Aorta (tissue), 5 donors: ENCODE results near the gene ZDHHC16. TPM values are rescaled to one million over a fixed set of nuclear protein-coding genes. Genes with fewer than 3 reads are reported as not detected.
"Not testable (repeated sequence)": the region's sequence is repeated elsewhere in the genome, so short reads cannot be mapped to it uniquely, and the experiment has no call there.

ENCODE experiments used
- ATAC-seq: fragments of 200-7000 bp; cut with Tn5 transposase; one replicate; pipeline ENCODE4 v1.9.1; 2022; ENCODE audit warnings: moderate library complexity; ENCODE audit not compliant: low FRiP score
- DNase-seq, 2 donors: peaks; one replicate each; pipeline ENCODE4 v3.0.0-alpha.2; 2020
- H3K27ac ChIP-seq, 2 donors: one replicate each; pipeline ENCODE4 v1.5.1; 2013; ENCODE audit warnings: low read length in 2 of 2, mild to moderate bottlenecking in 2 of 2, moderate library complexity in 2 of 2, control low read depth in 1 of 2, inconsistent platforms in 1 of 2, low read depth in 1 of 2
- H3K27me3 ChIP-seq, 2 donors: one replicate each; pipeline ENCODE4 v1.6.1; 2013; ENCODE audit warnings: control low read depth in 1 of 2, low read length in 1 of 2, mild to moderate bottlenecking in 1 of 2, moderate library complexity in 1 of 2; ENCODE audit not compliant: insufficient read depth in 2 of 2, control insufficient read depth in 1 of 2
- H3K36me3 ChIP-seq, 2 donors: one replicate each; pipeline ENCODE4 v1.6.1; 2013; ENCODE audit warnings: control low read depth in 1 of 2, low read length in 1 of 2, mild to moderate bottlenecking in 1 of 2; ENCODE audit not compliant: insufficient read depth in 2 of 2, control insufficient read depth in 1 of 2
- H3K4me1 ChIP-seq, 2 donors: one replicate each; pipeline ENCODE4 v1.6.1; 2013; ENCODE audit warnings: low read length in 2 of 2, control low read depth in 1 of 2, mild to moderate bottlenecking in 1 of 2, moderate library complexity in 1 of 2; ENCODE audit not compliant: insufficient read depth in 2 of 2, control insufficient read depth in 1 of 2
- H3K4me3 ChIP-seq, 2 donors: one replicate each; pipeline ENCODE4 v1.5.1; 2013; ENCODE audit warnings: low read length in 2 of 2, control low read depth in 1 of 2, mild to moderate bottlenecking in 1 of 2
- H3K9me3 ChIP-seq: one replicate; pipeline ENCODE4 v1.6.1; 2013; ENCODE audit warnings: mild to moderate bottlenecking, low read length; ENCODE audit not compliant: control insufficient read depth
- WGBS, 2 donors: extraction: QIAGEN DNeasy Blood & Tissue Kit; methylation state at CpG; one replicate each; pipeline ENCODE4 v1.1.7; 2013; 5-methylcytosine and 5-hydroxymethylcytosine counted together
- intact Hi-C, 2 donors: fragments of 100-400 bp; cut with DNase I; formaldehyde crosslinking; loops; one replicate each; pipeline versions ENCODE4 v1.14.2 to v1.15.0; 2022
- polyA plus RNA-seq, 2 donors: library from polyadenylated mRNA; stranded (reverse); fragments of 200-250 nt; gene quantifications; one replicate each; pipeline ENCODE4 v1.2.3, GENCODE V29; 2013
- total RNA-seq, 2 donors: library from RNA; stranded (reverse); fragmentation: NEBNext Ultra II Directional; extraction: Animal tissue kit (Norgen Biotek cat#: 25700); gene quantifications; one replicate each; pipeline ENCODE4 v1.2.1, GENCODE V29; 2021
- donor health status: healthy with polysubstance abuse.
- donor health status: Bipolar disorder and iron deficiency.
- donor health status: DM: no; HTN: no; CAD: no.
- donor health status: DM: no; HTN: no; CAD: no.
- donor health status: DM: yes; HTN: yes; CAD: no.

Gene ZDHHC16
- total and polyA plus RNA-seq, 4 donors: 17.8 to 35.6 (median 28.7) TPM

DNA sequence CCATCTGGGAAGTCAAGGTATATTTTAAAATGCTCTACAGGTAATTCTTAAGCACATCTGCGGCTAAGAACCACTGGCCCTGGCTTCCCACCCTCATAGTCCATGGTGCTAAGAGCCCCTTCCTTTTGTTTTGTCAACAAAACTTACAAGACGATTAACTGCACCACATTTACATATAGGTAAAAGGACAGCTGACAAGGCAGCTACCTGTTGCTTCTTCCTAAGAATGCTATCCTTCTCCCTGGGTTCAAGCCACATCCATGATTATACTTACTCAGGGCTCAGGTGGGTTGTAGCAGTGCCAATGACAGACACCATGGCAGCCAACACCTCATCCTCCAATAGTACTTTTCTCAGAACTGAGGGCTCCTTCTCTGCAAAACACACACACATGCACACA is 16.3 kb downstream of the ZDHHC16 start:
- no peaks in the 10 kb centered on the region for H3K9me3 ChIP-seq
- ATAC-seq: no peak
- DNase-seq: no peak
- H3K36me3 ChIP-seq: peaks cover 4 to 27% of the 10 kb centered on the region in 2 donors
- H3K27ac ChIP-seq: no peak overlapping the region
- H3K4me3 ChIP-seq: no peak overlapping the region
- 84 to 90% methylated on average over 2 of the region's 2 CpGs for WGBS, 2 donors
- H3K4me1 ChIP-seq: no peaks in the 10 kb centered on the region
- intact Hi-C loops: loop anchor here (2.0 to 5.0 kb wide), 2 partner anchors 90 to 150 kb away; no protein-coding TSS in a partner anchor
- H3K27me3 ChIP-seq: no peaks in the 10 kb centered on the region

DNA sequence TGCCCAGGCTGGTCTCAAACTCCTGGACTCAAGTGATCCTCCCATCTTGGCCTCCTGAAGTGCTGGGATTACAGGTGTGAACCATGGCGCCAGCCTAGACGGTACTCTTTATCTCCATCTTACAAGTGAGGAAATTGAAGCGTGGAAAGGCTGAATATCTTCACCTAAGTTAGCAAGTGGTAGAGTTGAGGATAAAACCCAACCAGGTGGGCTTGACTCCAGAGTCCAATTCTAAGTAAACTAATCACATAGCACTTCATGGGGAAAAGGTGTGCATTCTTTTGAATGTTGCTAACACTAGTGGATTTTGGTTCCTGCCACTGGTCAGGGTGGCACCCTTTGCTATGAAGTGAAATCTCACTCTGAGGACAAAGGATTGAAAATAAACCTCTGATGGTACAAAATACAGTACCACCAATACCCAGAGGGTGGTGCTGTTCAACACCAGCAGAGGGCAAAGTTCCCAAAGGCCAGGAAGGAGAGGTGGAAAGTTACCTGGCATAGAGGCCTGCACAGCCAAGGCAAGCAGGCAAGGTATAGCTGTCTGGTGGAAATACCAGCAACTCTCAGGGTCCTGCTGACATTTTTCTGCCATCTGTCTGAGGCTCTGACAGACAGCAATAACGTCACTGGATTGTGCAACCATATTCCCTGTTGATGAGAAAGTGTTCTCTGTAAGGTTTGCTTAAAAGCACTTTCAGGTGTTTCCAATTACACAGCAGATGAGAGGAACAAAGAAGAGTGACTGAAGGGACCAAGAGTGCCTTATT is 17.6 kb downstream of the ZDHHC16 start:
- Histone ChIP-seq H3K36me3 (peaks cover 4 to 25% of the 10 kb centered on the region in 2 donors), H3K27ac (peak overlapping the region in 1 of 2 donors; percentile 6), H3K4me1 (no peaks in the 10 kb centered on the region), H3K4me3 (no peak overlapping the region), H3K9me3 (no peaks in the 10 kb centered on the region), H3K27me3 (no peaks in the 10 kb centered on the region)
- 66 to 72% methylated on average over 4 of the region's 4 CpGs for WGBS, 2 donors
- peak; percentile 67 for ATAC-seq
- DNase-seq: no peak
- intact Hi-C loops: loop anchor here (1.0 to 5.0 kb wide), 3 partner anchors 89 to 149 kb away; no protein-coding TSS in a partner anchor

DNA sequence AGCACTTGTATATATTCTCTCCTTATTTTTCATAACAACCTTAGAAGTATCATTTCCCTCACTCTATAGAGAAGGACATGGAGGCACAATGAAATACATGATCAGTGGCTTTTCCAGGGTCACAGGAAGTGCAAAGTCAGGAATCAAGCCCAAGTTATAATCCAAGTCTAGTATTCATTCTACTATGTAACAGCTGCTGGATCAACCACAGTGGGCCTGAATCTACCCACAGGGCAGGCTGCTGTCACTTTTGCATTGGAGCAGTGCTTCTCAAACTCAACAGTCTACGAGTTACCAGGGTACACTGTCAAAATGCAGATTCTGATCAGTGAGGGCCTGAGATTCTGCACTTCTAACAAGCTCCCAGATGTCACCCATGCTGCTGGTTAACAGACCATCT is 18.3 kb downstream of the ZDHHC16 start:
- Histone ChIP-seq H3K9me3 (no peaks in the 10 kb centered on the region), H3K4me1 (no peaks in the 10 kb centered on the region), H3K27me3 (no peaks in the 10 kb centered on the region), H3K36me3 (peaks cover 4 to 24% of the 10 kb centered on the region in 2 donors), H3K4me3 (no peak overlapping the region), H3K27ac (peak overlapping the region in 1 of 2 donors; percentile 6)
- no peak for DNase-seq
- WGBS, 2 donors: 60 to 63% methylated on average over 1 of the region's 1 CpG
- intact Hi-C loops: loop anchor here in 1 of 2 donors (1.0 to 5.0 kb wide), 2 partner anchors 89 to 148 kb away; no protein-coding TSS in a partner anchor
- ATAC-seq: no peak

DNA sequence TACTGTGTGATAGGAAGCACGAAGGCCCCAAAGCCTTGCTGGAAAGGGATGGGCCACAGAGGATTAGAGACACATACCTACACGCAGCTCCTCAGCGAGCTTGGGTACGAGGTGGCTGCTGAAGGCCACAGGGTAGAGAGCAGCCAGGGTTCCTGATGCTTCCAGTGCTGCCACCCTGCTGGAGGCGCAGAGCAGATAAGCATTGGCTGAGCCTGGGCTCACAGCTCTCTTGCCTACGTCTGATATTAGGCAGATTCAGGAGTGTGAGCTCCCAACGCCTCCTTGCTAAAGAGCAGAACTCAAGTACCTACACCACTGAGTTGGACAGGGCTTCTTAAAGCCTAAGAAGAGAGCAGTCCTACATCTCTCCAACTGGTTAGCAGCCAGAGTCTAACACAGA is 20.0 kb downstream of the ZDHHC16 start:
- peaks cover 7 to 30% of the 10 kb centered on the region in 2 donors for H3K36me3 ChIP-seq
- intact Hi-C loops: no loop called here
- WGBS, 2 donors: 83 to 84% methylated on average over 7 of the region's 7 CpGs
- no peaks in the 10 kb centered on the region for H3K9me3 ChIP-seq
- H3K27ac ChIP-seq: no peak overlapping the region
- H3K4me1 ChIP-seq: no peaks in the 10 kb centered on the region
- DNase-seq: no peak
- no peak for ATAC-seq
- no peaks in the 10 kb centered on the region for H3K27me3 ChIP-seq
- no peak overlapping the region for H3K4me3 ChIP-seq

DNA sequence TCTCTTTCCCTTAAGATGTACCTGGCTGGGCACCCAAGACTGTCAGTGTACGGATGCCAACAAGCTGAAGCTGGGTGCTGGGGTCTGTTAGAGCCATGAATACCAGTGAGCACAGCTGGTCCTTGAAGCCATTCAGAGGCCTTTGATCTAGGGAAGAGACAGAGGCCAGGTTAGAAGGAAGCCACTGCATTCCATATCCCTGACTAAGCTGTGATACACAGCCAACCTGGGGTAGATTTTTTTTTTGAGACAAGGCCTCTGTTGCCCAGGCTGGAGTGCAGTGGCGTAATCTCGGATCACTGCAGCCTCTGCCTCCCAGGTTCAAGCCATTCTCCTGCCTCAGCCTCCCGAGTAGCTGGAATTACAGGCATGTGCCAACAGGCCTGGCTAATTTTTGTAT is 20.8 kb downstream of the ZDHHC16 start:
- Histone ChIP-seq H3K36me3 (peaks cover 7 to 30% of the 10 kb centered on the region in 2 donors), H3K9me3 (no peaks in the 10 kb centered on the region), H3K4me1 (no peaks in the 10 kb centered on the region), H3K4me3 (no peak overlapping the region), H3K27me3 (no peaks in the 10 kb centered on the region), H3K27ac (no peak overlapping the region)
- DNase-seq (no peak), ATAC-seq (no peak)
- 75 to 83% methylated on average over 4 of the region's 4 CpGs for WGBS, 2 donors
- intact Hi-C loops: no loop called here

DNA sequence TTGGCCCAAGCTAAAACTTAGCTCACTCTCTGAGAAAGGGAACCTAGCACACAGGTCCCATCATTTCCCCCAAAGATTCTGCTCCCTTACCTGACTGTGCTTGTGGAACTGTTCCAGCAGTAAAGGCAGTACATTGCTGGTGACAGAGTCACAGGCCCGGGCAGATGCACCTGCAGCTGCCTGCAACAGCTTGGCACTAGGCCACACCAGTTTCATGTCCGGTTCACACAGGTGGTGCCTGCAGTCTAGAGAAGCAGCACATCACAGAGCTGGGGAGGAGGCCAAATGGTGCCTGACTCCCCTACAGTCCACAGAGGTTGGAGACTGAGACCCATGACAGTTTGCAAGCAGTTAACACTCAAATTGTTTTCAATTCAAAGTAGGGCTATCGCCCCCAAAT is 22.2 kb downstream of the ZDHHC16 start:
- Histone ChIP-seq H3K27me3 (no peaks in the 10 kb centered on the region), H3K4me1 (no peaks in the 10 kb centered on the region), H3K9me3 (no peaks in the 10 kb centered on the region), H3K27ac (no peak overlapping the region), H3K36me3 (peaks cover 7 to 28% of the 10 kb centered on the region in 2 donors), H3K4me3 (no peak overlapping the region)
- ATAC-seq (no peak), DNase-seq (no peak)
- 76 to 79% methylated on average over 3 of the region's 3 CpGs for WGBS, 2 donors
- intact Hi-C loops: no loop called here

DNA sequence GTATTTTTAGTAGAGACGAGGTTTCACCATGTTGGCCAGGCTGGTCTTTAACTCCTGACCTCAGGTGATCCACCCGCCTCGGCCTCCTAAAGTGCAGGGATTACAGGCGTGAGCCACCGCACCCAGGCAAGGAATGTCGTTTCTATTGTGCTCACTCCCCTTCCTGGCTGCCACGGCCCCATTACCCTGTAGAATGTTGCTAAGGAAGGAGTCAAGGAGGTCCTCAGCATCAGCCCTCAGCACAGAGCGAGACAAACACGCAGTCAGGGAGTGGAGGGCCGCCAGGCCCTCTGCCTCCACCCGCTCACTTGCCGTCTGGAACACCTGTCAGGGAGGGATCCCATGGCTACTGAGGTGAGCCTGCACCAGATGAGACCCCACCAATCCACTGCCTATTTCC is 22.8 kb downstream of the ZDHHC16 start:
- not testable (repeated sequence) for ATAC-seq, H3K4me3 ChIP-seq
- 94 to 95% methylated on average over 10 to 12 of the region's 12 CpGs for WGBS, 2 donors

DNA sequence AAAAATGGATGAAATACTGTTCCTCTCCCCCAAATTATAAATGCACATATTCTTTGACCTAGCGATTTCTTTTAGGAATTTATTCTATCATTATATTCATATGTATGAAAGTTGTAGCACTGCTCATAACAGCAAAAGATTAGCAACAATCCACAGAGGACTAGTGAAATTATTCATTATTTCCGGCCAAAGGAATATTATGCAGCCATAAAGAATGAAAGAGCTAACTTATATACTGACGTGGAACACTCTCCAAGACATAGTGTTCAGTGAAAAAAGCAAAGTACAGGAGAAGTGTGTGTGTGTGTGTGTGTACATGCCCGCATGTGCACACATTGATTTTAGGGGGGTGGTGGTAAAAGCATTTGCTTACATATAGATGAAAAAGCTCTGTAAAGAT is 28.9 kb downstream of the ZDHHC16 start:
- Histone ChIP-seq H3K4me3 (no peak overlapping the region), H3K9me3 (no peaks in the 10 kb centered on the region), H3K27me3 (no peaks in the 10 kb centered on the region), H3K27ac (no peak overlapping the region), H3K36me3 (peaks cover 10 to 16% of the 10 kb centered on the region in 2 donors), H3K4me1 (peaks cover 0 to 2% of the 10 kb centered on the region in 2 donors)
- ATAC-seq (no peak), DNase-seq (no peak)
- WGBS, 2 donors: 96 to 98% methylated on average over 4 of the region's 4 CpGs
- intact Hi-C loops: no loop called here

More for the DNA sequence above, 22.8 kb downstream of the ZDHHC16 start:
- DNase-seq, intact Hi-C loops, H3K27ac ChIP-seq, H3K27me3 ChIP-seq, H3K4me1 ChIP-seq, H3K9me3 ChIP-seq: not testable (repeated sequence)
- peaks cover 7 to 28% of the 10 kb centered on the region in 2 donors for H3K36me3 ChIP-seq
